GM12878 (cell line): ENCODE measurements around the gene GNB5. TPM values are rescaled to one million over a fixed set of nuclear protein-coding genes. Genes with fewer than 3 reads are reported as not detected.

Experiments
- ATF3 ChIP-seq: IDR thresholded peaks from 2 replicates; pipeline ENCODE4 v1.6.1; 2011; ENCODE audit warnings: low read depth, mild to moderate bottlenecking, low read length, moderate library complexity, borderline replicate concordance; ENCODE audit errors: extremely low read depth
- ATF7 ChIP-seq: fragments of 450-650 bp; IDR thresholded peaks from 2 replicates; pipeline ENCODE4 v1.6.1; 2016; ENCODE audit warnings: low read depth, mild to moderate bottlenecking
- CBX3 ChIP-seq: fragments of 200-600 bp; sonication (generic); IDR thresholded peaks from 2 replicates; pipeline ENCODE4 v1.6.1; 2016; ENCODE audit warnings: low read depth, borderline replicate concordance
- CUX1 ChIP-seq: IDR thresholded peaks from 2 replicates; pipeline ENCODE4 v1.6.1; 2012; ENCODE audit warnings: improper control_type of control experiment, low read depth, low read length; ENCODE audit not compliant: insufficient replicate concordance
- ESRRA ChIP-seq: IDR thresholded peaks from 2 replicates; pipeline ENCODE4 v1.6.1; 2012; ENCODE audit warnings: mild to moderate bottlenecking, low read length, improper control_type of control experiment
- EZH2 ChIP-seq: IDR thresholded peaks from 2 replicates; pipeline ENCODE4 v1.6.1; 2012; ENCODE audit warnings: low read depth, mild to moderate bottlenecking, control low read depth, inconsistent platforms, low read length, borderline replicate concordance; ENCODE audit not compliant: control insufficient read depth
- FOS ChIP-seq: IDR thresholded peaks from 3 replicates; pipeline ENCODE4 v1.6.1; 2011; ENCODE audit warnings: borderline replicate concordance; ENCODE audit not compliant: insufficient read length; ENCODE audit errors: extremely low read depth
- HDAC2 ChIP-seq: fragments of 200-600 bp; sonication (generic); IDR thresholded peaks from 2 replicates; pipeline ENCODE4 v1.6.1; 2017
- IRF5 ChIP-seq: fragments of 450-650 bp; IDR thresholded peaks from 2 replicates; pipeline ENCODE4 v1.6.1; 2017; ENCODE audit warnings: borderline replicate concordance
- NFIC ChIP-seq: IDR thresholded peaks from 2 replicates; pipeline ENCODE4 v1.6.1; 2012; ENCODE audit warnings: low read depth, mild to moderate bottlenecking, inconsistent platforms, low read length, moderate library complexity
- NR2C1 ChIP-seq: fragments of 450-650 bp; IDR thresholded peaks from 2 replicates; pipeline ENCODE4 v1.6.1; 2017; ENCODE audit warnings: antibody characterized with exemption, mild to moderate bottlenecking, moderate library complexity
- SIN3A ChIP-seq: IDR thresholded peaks from 2 replicates; pipeline ENCODE4 v1.6.1; 2012; ENCODE audit warnings: low read depth, low read length, improper control_type of control experiment
- SREBF1 ChIP-seq: IDR thresholded peaks from 2 replicates; pipeline ENCODE4 v1.6.1; 2012; ENCODE audit warnings: mild to moderate bottlenecking, low read length
- STAT1 ChIP-seq: fragments of 450-650 bp; conservative IDR thresholded peaks from 2 replicates; pipeline ENCODE4 v1.6.1; 2014; ENCODE audit warnings: antibody characterized with exemption, mild to moderate bottlenecking
- TCF3 ChIP-seq: IDR thresholded peaks from 2 replicates; pipeline ENCODE4 v1.6.1; 2012; ENCODE audit warnings: low read depth, mild to moderate bottlenecking, low read length, borderline replicate concordance; ENCODE audit not compliant: insufficient read depth
- ZNF274 ChIP-seq: IDR thresholded peaks from one replicate; pipeline ENCODE4 v1.8.0; 2011; ENCODE audit not compliant: insufficient read length, insufficient read depth
- ZNF592 ChIP-seq: fragments of 450-650 bp; IDR thresholded peaks from 2 replicates; pipeline ENCODE4 v1.6.1; 2017; ENCODE audit warnings: mild to moderate bottlenecking, moderate library complexity
- ZSCAN29 ChIP-seq: fragments of 450-650 bp; IDR thresholded peaks from 2 replicates; pipeline ENCODE4 v1.6.1; 2017; ENCODE audit warnings: mild to moderate bottlenecking, moderate library complexity
- polyA plus RNA-seq, 11 experiments: library from polyadenylated mRNA; depleted of rRNA in 4 of 11; unstranded in 6 of 11; stranded (reverse) in 5 of 11; fragments of >200 nt; fragmentation: Nextera tagmentation in 4 of 11; fragmentation: Illumina TruSeq in 1 of 11; extraction: Ambion mirVana in 4 of 11; extraction: Trizol in 1 of 11; gene quantifications; 1 replicate in 1 of 11; 2 replicates in 10 of 11; pipeline versions ENCODE4 v1.2.1 to v1.2.3, GENCODE V29; 2011 to 2016; ENCODE audit warnings: inconsistent platforms in 2 of 11, missing spikeins in 2 of 11, low read depth in 1 of 11
- total RNA-seq, 4 experiments: library from RNA; depleted of rRNA in 3 of 4; stranded (reverse); fragments of >200 nt in 3 of 4; fragmentation: Illumina TruSeq in 1 of 4; extraction: Trizol in 1 of 4; gene quantifications; 2 replicates each; pipeline versions ENCODE4 v1.2.1 to v1.2.3, GENCODE V29; 2013 to 2021

The GNB5 gene
- total and polyA plus RNA-seq, 10 of the 15 experiments (the other 5 are each of a cell fraction or from before 2014, with no cell fraction given): 2.4 to 25.9 (median 15.2) TPM

GRCh38 chr15:52103217-52104207 is 87.7 kb downstream of the GNB5 start (continued):
- TF ChIP-seq ZNF592: no peak
- TF ChIP-seq NFIC: peak; percentile 63
- TF ChIP-seq SREBF1: no peak
- no peak for TF ChIP-seq TCF3
- TF ChIP-seq CBX3: no peak
- no peak for TF ChIP-seq STAT1
- TF ChIP-seq NR2C1: no peak
- TF ChIP-seq ATF7: peak; percentile 89
- TF ChIP-seq HDAC2: no peak
- TF ChIP-seq CUX1: peak; percentile 89
- TF ChIP-seq ATF3: no peak
- TF ChIP-seq ZSCAN29: no peak
- TF ChIP-seq EZH2: no peak
- no peak for TF ChIP-seq IRF5
- no peak for TF ChIP-seq SIN3A
- no peak for TF ChIP-seq ESRRA
- no peak for TF ChIP-seq FOS
- no peak for TF ChIP-seq ZNF274
